OCI-LY7 (cell line): ENCODE results near the gene CRYZL1. TPM values are rescaled to one million over a fixed set of nuclear protein-coding genes. Genes with fewer than 3 reads are reported as not detected.

Experiments
- BruUV-seq: library from RNA; stranded (reverse); fragments of 400-500 nt; replicated peaks from 2 replicates; lab custom pipeline; 2021; lab: Mats Ljungman, UMichigan
- CTCF ChIA-PET: fragments of 300-600 bp; sonication (Branson Sonifier 250); formaldehyde crosslinking; loops from one replicate; lab custom pipeline; 2022; ENCODE audit warnings: antibody characterized with exemption; ENCODE audit not compliant: unreplicated experiment; lab: Charles Lee
- POLR2A ChIA-PET: fragments of 300-600 bp; sonication (Branson Sonifier 250); formaldehyde crosslinking; loops from one replicate; lab custom pipeline; 2022; ENCODE audit warnings: antibody characterized with exemption; lab: Charles Lee
- DNase-seq: peaks from one replicate; pipeline ENCODE4 v3.0.0-alpha.2; 2015; ENCODE audit warnings: low spot score
- H2AFZ ChIP-seq: fragments of 200-600 bp; sonication (generic), shearing (Covaris generic); 2 replicates; pipeline ENCODE4 v1.6.1; 2014; ENCODE audit warnings: mild to moderate bottlenecking, antibody characterized with exemption, low read length, moderate library complexity
- H3K27ac ChIP-seq: fragments of 200-600 bp; sonication (generic); 2 replicates; pipeline ENCODE4 v1.5.1; 2014; ENCODE audit warnings: mixed run types, low read depth, mild to moderate bottlenecking, moderate library complexity, low read length, inconsistent platforms; ENCODE audit not compliant: poor library complexity, severe bottlenecking
- H3K36me3 ChIP-seq: fragments of 200-600 bp; sonication (generic); 2 replicates; pipeline ENCODE4 v1.6.1; 2014; ENCODE audit warnings: mild to moderate bottlenecking, antibody characterized with exemption, low read length, moderate library complexity, mixed read lengths; ENCODE audit not compliant: insufficient read depth
- H3K4me1 ChIP-seq: fragments of 200-600 bp; sonication (generic); 2 replicates; pipeline ENCODE4 v1.5.1; 2014; ENCODE audit warnings: mild to moderate bottlenecking, low read length; ENCODE audit not compliant: insufficient read depth, poor library complexity, severe bottlenecking
- H3K4me2 ChIP-seq: fragments of 200-600 bp; sonication (generic); 2 replicates; pipeline ENCODE4 v1.6.1; 2014; ENCODE audit warnings: mild to moderate bottlenecking, low read length
- H3K4me3 ChIP-seq: fragments of 200-600 bp; sonication (generic); 2 replicates; pipeline ENCODE4 v1.5.1; 2014; ENCODE audit warnings: mild to moderate bottlenecking, low read depth, low read length; ENCODE audit not compliant: poor library complexity, severe bottlenecking
- H3K79me2 ChIP-seq: fragments of 200-600 bp; sonication (generic); 2 replicates; pipeline ENCODE4 v1.6.1; 2016; ENCODE audit warnings: low read depth, mild to moderate bottlenecking, low read length, moderate library complexity, mixed read lengths; ENCODE audit not compliant: insufficient read depth
- H3K9me2 ChIP-seq: fragments of 200-600 bp; sonication (generic); 2 replicates; pipeline ENCODE4 v1.6.1; 2016; ENCODE audit warnings: mild to moderate bottlenecking, low read length, mixed read lengths; ENCODE audit not compliant: insufficient read depth
- H3K9me3 ChIP-seq: fragments of 200-600 bp; sonication (generic); 2 replicates; pipeline ENCODE4 v1.6.1; 2014; ENCODE audit warnings: mild to moderate bottlenecking, mixed run types, low read length, mixed read lengths
- H4K20me1 ChIP-seq: fragments of 200-600 bp; sonication (generic); 2 replicates; pipeline ENCODE4 v1.6.1; 2014; ENCODE audit warnings: mild to moderate bottlenecking, antibody characterized with exemption, low read length, moderate library complexity, mixed read lengths; ENCODE audit not compliant: insufficient read depth
- CTCF ChIP-seq: fragments of 200-600 bp; sonication (generic); conservative IDR thresholded peaks from 2 replicates; pipeline ENCODE4 v1.5.1; 2014; ENCODE audit warnings: mild to moderate bottlenecking, antibody characterized with exemption, low read length, moderate library complexity, mixed read lengths
- EZH2phosphoT487 ChIP-seq: fragments of 200-600 bp; sonication (generic); IDR thresholded peaks from 2 replicates; pipeline ENCODE4 v1.6.1; 2018; ENCODE audit warnings: low read depth, borderline replicate concordance, mild to moderate bottlenecking, mixed run types, antibody characterized with exemption, low read length, moderate library complexity, mixed read lengths
- intact Hi-C: fragments of 100-400 bp; cut with micrococcal nuclease; formaldehyde crosslinking; loops from one replicate; pipeline ENCODE4 v1.10.0; 2022; ENCODE audit not compliant: unreplicated experiment
- total RNA-seq, 2 experiments: library from RNA; depleted of rRNA in 1 of 2; stranded (reverse); fragments of >200 nt in 1 of 2; shearing (Covaris generic) in 1 of 2; gene quantifications; 2 replicates each; pipeline ENCODE4 v1.2.3, GENCODE V29; 2014 to 2022

CRYZL1 gene
- total RNA-seq, 2 experiments from 2014 or later, result 26.4 to 37.9 TPM

- H3K27ac ChIP-seq, result no peak overlapping the region
- ChIA-PET POLR2A (no interaction called here), CTCF (no interaction called here)
- DNase-seq, result no peak
- TF ChIP-seq EZH2phosphoT487, result no peak
- TF ChIP-seq CTCF, result no peak
- H3K9me2 ChIP-seq, result no peaks in the 10 kb centered on the region
- H3K4me2 ChIP-seq, result no peak overlapping the region
- no peak overlapping the region for H3K4me3 ChIP-seq
- intact Hi-C loops, result no loop called here
- H3K36me3 ChIP-seq, result no peaks in the 10 kb centered on the region
- no TSS peak for BruUV-seq
- H3K4me1 ChIP-seq, result no peaks in the 10 kb centered on the region
- no peaks in the 10 kb centered on the region for H3K79me2 ChIP-seq
- H4K20me1 ChIP-seq, result no peaks in the 10 kb centered on the region
- 0 out of 2 replicates have a peak, but pooled peaks cover 3% of the 10 kb centered on the region for H3K9me3 ChIP-seq
- no peak overlapping the region for H2AFZ ChIP-seq
Observed at GRCh38 chr21:33666153-33666552, 24.6 kb upstream of the CRYZL1 start.

GRCh38 chr21:33664135-33664534 is 22.6 kb upstream of the CRYZL1 start:
- CTCF ChIA-PET, result no interaction called here
- BruUV-seq, result no TSS peak

More at GRCh38 chr21:33664135-33664534, 22.6 kb upstream of the CRYZL1 start:
- no peaks in the 10 kb centered on the region for H3K9me2 ChIP-seq
- H3K79me2 ChIP-seq, result no peaks in the 10 kb centered on the region
- intact Hi-C loops, result no loop called here
- no peaks in the 10 kb centered on the region for H4K20me1 ChIP-seq
- no peaks in the 10 kb centered on the region for H3K4me1 ChIP-seq
- 0 out of 2 replicates have a peak, but pooled peaks cover 6% of the 10 kb centered on the region for H3K9me3 ChIP-seq
- H3K4me2 ChIP-seq, result no peak overlapping the region
- H3K36me3 ChIP-seq, result no peaks in the 10 kb centered on the region
- no peak overlapping the region for H3K27ac ChIP-seq
- TF ChIP-seq EZH2phosphoT487, result no peak
- TF ChIP-seq CTCF, result no peak
- POLR2A ChIA-PET, result interaction anchor here (0.7 kb wide), 1 partner anchor 17 kb away, joined by 3 read pairs; no protein-coding TSS in a partner anchor
- no peak overlapping the region for H3K4me3 ChIP-seq
- no peak overlapping the region for H2AFZ ChIP-seq
- no peak for DNase-seq
